B cell (primary cell): ENCODE measurements around the gene PLEKHG4B. TPM values are rescaled to one million over a fixed set of nuclear protein-coding genes. Genes with fewer than 3 reads are reported as not detected.

Experiments used
- ATAC-seq: fragments of 200-7000 bp; cut with Tn5 transposase; one replicate; pipeline ENCODE4 v1.10.0; 2021; ENCODE audit warnings: low read depth, mild to moderate bottlenecking, moderate number of reproducible peaks, moderate library complexity
- CTCF ChIA-PET: fragments of 350-600 bp; sonication (Branson Sonifier 250); formaldehyde crosslinking; loops from one replicate; lab custom pipeline; 2021; ENCODE audit warnings: antibody characterized with exemption, inconsistent platforms; lab: Charles Lee
- POLR2A ChIA-PET: fragments of 350-600 bp; sonication (Branson Sonifier 250); formaldehyde crosslinking; loops from one replicate; lab custom pipeline; 2021; ENCODE audit warnings: antibody characterized with exemption; lab: Charles Lee
- DNase-seq: peaks from one replicate; pipeline ENCODE4 v3.0.0; 2013
- H2AFZ ChIP-seq: 2 replicates; pipeline ENCODE4 v1.6.1; 2012; ENCODE audit warnings: mild to moderate bottlenecking, low read depth, low read length; ENCODE audit not compliant: insufficient read depth, poor library complexity, severe bottlenecking
- H3K27ac ChIP-seq, 2 donors: 1 replicate in 1 of 2; 2 replicates in 1 of 2; pipeline ENCODE4 v1.5.1; 2012 to 2013; ENCODE audit warnings: low read length in 2 of 2, mild to moderate bottlenecking in 2 of 2, moderate library complexity in 1 of 2
- H3K27me3 ChIP-seq, 4 experiments: fragments of 200-600 bp in 1 of 4; sonication (generic) in 1 of 4; replicated peaks in 1 of 4; 1 replicate in 2 of 4; 2 replicates in 2 of 4; pipeline versions ENCODE4 v1.6.1 to v1.7.0; 2013 to 2016; ENCODE audit warnings: low read length in 3 of 4, mild to moderate bottlenecking in 2 of 4, mixed read lengths in 1 of 4, moderate library complexity in 1 of 4; ENCODE audit not compliant: insufficient read depth in 4 of 4, control insufficient read depth in 3 of 4; ENCODE audit errors: control extremely low read depth in 1 of 4
- H3K36me3 ChIP-seq, 2 experiments: replicated peaks in 1 of 2; 1 replicate in 1 of 2; 2 replicates in 1 of 2; pipeline versions ENCODE4 v1.6.1 to v1.7.1; 2013; ENCODE audit warnings: low read length in 1 of 2; ENCODE audit not compliant: insufficient read depth in 2 of 2, control insufficient read depth in 1 of 2; ENCODE audit errors: control extremely low read depth in 1 of 2, extremely low read depth in 1 of 2
- H3K4me1 ChIP-seq, 2 donors: fragments of 200-600 bp in 1 of 2; sonication (generic) in 1 of 2; 1 replicate in 1 of 2; 2 replicates in 1 of 2; pipeline versions ENCODE4 v1.5.1 to v1.6.1; 2013 to 2017; ENCODE audit warnings: low read length in 2 of 2; ENCODE audit not compliant: control insufficient read depth in 2 of 2, insufficient read depth in 2 of 2
- H3K4me2 ChIP-seq: replicated peaks from 2 replicates; pipeline ENCODE3; 2012; ENCODE audit warnings: mild to moderate bottlenecking, low read depth, low read length; ENCODE audit not compliant: poor library complexity, severe bottlenecking
- H3K4me3 ChIP-seq, 5 experiments: fragments of 200-600 bp in 1 of 5; sonication (generic) in 1 of 5; 1 replicate in 3 of 5; 2 replicates in 2 of 5; pipeline versions ENCODE4 v1.5.1 to v1.7.0; 2011 to 2016; ENCODE audit warnings: low read length in 4 of 5, mild to moderate bottlenecking in 4 of 5, low read depth in 2 of 5, control low read depth in 1 of 5, moderate library complexity in 1 of 5; ENCODE audit not compliant: insufficient read depth in 1 of 5; ENCODE audit errors: control extremely low read depth in 1 of 5, extremely low read depth in 1 of 5
- H3K79me2 ChIP-seq: fragments of 200-600 bp; sonication (generic); one replicate; pipeline ENCODE4 v1.6.0; 2016; ENCODE audit warnings: low read length; ENCODE audit not compliant: control insufficient read depth, insufficient read depth
- H3K9ac ChIP-seq: fragments of 200-600 bp; sonication (generic); 2 replicates; pipeline ENCODE4 v1.6.1; 2017; ENCODE audit warnings: mild to moderate bottlenecking, low read length, moderate library complexity
- H3K9me3 ChIP-seq, 3 donors: one replicate each; pipeline versions ENCODE4 v1.6.1 to v1.7.1; 2013; ENCODE audit warnings: low read length in 2 of 3; ENCODE audit not compliant: control insufficient read depth in 2 of 3, insufficient read depth in 1 of 3; ENCODE audit errors: control extremely low read depth in 1 of 3
- H4K20me1 ChIP-seq: 2 replicates; pipeline ENCODE4 v1.6.0; 2012; ENCODE audit warnings: mild to moderate bottlenecking, low read length; ENCODE audit not compliant: insufficient read depth, control insufficient read depth, poor library complexity, severe bottlenecking
- H3K27ac Mint-ChIP-seq: one replicate; pipeline ENCODE4 v1.8.0; 2021; ENCODE audit warnings: mixed read lengths
- H3K27me3 Mint-ChIP-seq: one replicate; pipeline ENCODE4 v1.8.0; 2021; ENCODE audit warnings: mixed read lengths
- H3K4me1 Mint-ChIP-seq: one replicate; pipeline ENCODE4 v1.8.0; 2021; ENCODE audit warnings: mixed read lengths
- H3K4me3 Mint-ChIP-seq: one replicate; pipeline ENCODE4 v1.8.0; 2021; ENCODE audit warnings: mixed read lengths
- H3K9me3 Mint-ChIP-seq: one replicate; pipeline ENCODE4 v1.8.0; 2022; ENCODE audit warnings: mixed read lengths; ENCODE audit not compliant: insufficient read depth
- EZH2 ChIP-seq: IDR thresholded peaks from 2 replicates; pipeline ENCODE4 v1.6.1; 2012; ENCODE audit warnings: borderline replicate concordance, low read depth, mild to moderate bottlenecking, moderate library complexity, low read length; ENCODE audit not compliant: insufficient read depth, poor library complexity, severe bottlenecking
- WGBS: methylation state at CpG from one replicate; pipeline ENCODE4 v1.1.5; 2013; ENCODE audit warnings: missing lambda C conversion rate; ENCODE audit not compliant: insufficient coverage; 5-methylcytosine and 5-hydroxymethylcytosine counted together
- intact Hi-C: fragments of 100-400 bp; cut with micrococcal nuclease; formaldehyde crosslinking; loops from one replicate; pipeline ENCODE4 v1.10.0; 2022
- polyA plus RNA-seq: library from polyadenylated mRNA; depleted of rRNA; stranded (reverse); fragments of >200 nt; gene quantifications from 2 replicates; pipeline ENCODE4 v1.2.3, GENCODE V29; 2012
- total RNA-seq, 2 donors: library from RNA; stranded (reverse); fragments of 120-200 nt in 1 of 2; gene quantifications; 1 replicate in 1 of 2; 2 replicates in 1 of 2; pipeline versions ENCODE4 v1.2.3 to v1.2.4, GENCODE V29; 2013 to 2022
- TF ChIP-seq, protein P1 (sequence below): fragments of 200-600 bp; IDR thresholded peaks from one replicate; pipeline ENCODE4 v1.8.0; 2022; ENCODE audit warnings: antibody characterized with exemption, mild to moderate bottlenecking

The PLEKHG4B gene
- total and polyA plus RNA-seq, 2 donors (not counting 1 experiment from before 2014, with no cell fraction given) = not detected

GRCh38 chr5:78805-79149 lies 13.2 kb upstream of the PLEKHG4B start:
- Mint-ChIP-seq H3K27me3 (peaks cover 22% of the 10 kb centered on the region), H3K9me3 (no peaks in the 10 kb centered on the region), H3K27ac (no peak overlapping the region), H3K4me1 (no peaks in the 10 kb centered on the region), H3K4me3 (no peak overlapping the region)
- no peak overlapping the region for H3K27ac ChIP-seq
- H3K4me2 ChIP-seq = no peak overlapping the region
- ATAC-seq (no peak), DNase-seq (no peak)
- CTCF ChIA-PET = no interaction called here
- H3K4me3 ChIP-seq = no peak overlapping the region
- H4K20me1 ChIP-seq = no peaks in the 10 kb centered on the region
- H2AFZ ChIP-seq = no peak overlapping the region
- no peaks in the 10 kb centered on the region for H3K36me3 ChIP-seq
- intact Hi-C loops = no loop called here
- H3K9me3 ChIP-seq = no peaks in the 10 kb centered on the region
- no peaks in the 10 kb centered on the region for H3K27me3 ChIP-seq
- no peak overlapping the region for H3K9ac ChIP-seq
- TF ChIP-seq, protein P1, sequence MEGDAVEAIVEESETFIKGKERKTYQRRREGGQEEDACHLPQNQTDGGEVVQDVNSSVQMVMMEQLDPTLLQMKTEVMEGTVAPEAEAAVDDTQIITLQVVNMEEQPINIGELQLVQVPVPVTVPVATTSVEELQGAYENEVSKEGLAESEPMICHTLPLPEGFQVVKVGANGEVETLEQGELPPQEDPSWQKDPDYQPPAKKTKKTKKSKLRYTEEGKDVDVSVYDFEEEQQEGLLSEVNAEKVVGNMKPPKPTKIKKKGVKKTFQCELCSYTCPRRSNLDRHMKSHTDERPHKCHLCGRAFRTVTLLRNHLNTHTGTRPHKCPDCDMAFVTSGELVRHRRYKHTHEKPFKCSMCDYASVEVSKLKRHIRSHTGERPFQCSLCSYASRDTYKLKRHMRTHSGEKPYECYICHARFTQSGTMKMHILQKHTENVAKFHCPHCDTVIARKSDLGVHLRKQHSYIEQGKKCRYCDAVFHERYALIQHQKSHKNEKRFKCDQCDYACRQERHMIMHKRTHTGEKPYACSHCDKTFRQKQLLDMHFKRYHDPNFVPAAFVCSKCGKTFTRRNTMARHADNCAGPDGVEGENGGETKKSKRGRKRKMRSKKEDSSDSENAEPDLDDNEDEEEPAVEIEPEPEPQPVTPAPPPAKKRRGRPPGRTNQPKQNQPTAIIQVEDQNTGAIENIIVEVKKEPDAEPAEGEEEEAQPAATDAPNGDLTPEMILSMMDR = no peak
- no peak for TF ChIP-seq EZH2
- H3K79me2 ChIP-seq = no peaks in the 10 kb centered on the region
- POLR2A ChIA-PET = no interaction called here
- WGBS = 100% methylated on average over 2 of the region's 2 CpGs
- no peaks in the 10 kb centered on the region for H3K4me1 ChIP-seq

DNA sequence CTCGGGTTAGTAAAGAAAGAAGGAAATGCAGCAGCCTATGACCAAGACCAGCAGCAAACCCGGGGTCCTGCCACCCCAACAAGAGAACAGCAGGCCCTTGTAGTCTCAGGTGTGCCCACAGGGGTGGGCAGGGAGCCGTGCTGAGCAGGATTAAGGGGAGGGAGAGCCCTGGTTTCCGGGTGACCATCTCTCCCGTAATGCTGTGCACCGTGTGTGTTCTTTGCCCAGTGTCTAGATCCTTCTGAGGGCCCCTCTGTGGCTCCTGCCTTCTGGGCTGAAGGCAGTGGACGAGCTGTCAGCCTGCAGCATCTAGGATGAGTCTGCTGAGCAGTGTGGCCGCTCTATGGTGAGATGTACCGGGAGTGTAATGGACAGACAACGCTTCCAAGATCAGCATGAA lies 12.7 kb upstream of the PLEKHG4B start:
- DNase-seq = no peak

More for the DNA sequence above, 12.7 kb upstream of the PLEKHG4B start:
- Histone ChIP-seq H3K79me2 (no peaks in the 10 kb centered on the region), H3K4me1 (no peaks in the 10 kb centered on the region), H3K36me3 (no peaks in the 10 kb centered on the region), H3K4me3 (no peak overlapping the region), H3K9me3 (no peaks in the 10 kb centered on the region), H4K20me1 (no peaks in the 10 kb centered on the region), H3K9ac (no peak overlapping the region), H3K27ac (no peak overlapping the region), H2AFZ (no peak overlapping the region), H3K27me3 (no peaks in the 10 kb centered on the region), H3K4me2 (no peak overlapping the region)
- ATAC-seq = no peak
- no peaks in the 10 kb centered on the region for H3K4me1 Mint-ChIP-seq
- TF ChIP-seq, protein P1 = no peak
- TF ChIP-seq EZH2 = no peak
- intact Hi-C loops = no loop called here
- H3K9me3 Mint-ChIP-seq = no peaks in the 10 kb centered on the region
- CTCF ChIA-PET = no interaction called here
- POLR2A ChIA-PET = no interaction called here
- no peak overlapping the region for H3K4me3 Mint-ChIP-seq
- WGBS = 78% methylated on average over 9 of the region's 10 CpGs
- peaks cover 22% of the 10 kb centered on the region for H3K27me3 Mint-ChIP-seq
- H3K27ac Mint-ChIP-seq = no peak overlapping the region
